ENCODE measurements around the gene GSTM3. TPM values are rescaled to one million over a fixed set of nuclear protein-coding genes. Genes with fewer than 3 reads are reported as not detected.

Gene GSTM3
- total and polyA plus RNA-seq, 2 of the 13 experiments (the other 11 are each of a cell fraction or from before 2014, with no cell fraction given), result 127 to 142 TPM

DNA sequence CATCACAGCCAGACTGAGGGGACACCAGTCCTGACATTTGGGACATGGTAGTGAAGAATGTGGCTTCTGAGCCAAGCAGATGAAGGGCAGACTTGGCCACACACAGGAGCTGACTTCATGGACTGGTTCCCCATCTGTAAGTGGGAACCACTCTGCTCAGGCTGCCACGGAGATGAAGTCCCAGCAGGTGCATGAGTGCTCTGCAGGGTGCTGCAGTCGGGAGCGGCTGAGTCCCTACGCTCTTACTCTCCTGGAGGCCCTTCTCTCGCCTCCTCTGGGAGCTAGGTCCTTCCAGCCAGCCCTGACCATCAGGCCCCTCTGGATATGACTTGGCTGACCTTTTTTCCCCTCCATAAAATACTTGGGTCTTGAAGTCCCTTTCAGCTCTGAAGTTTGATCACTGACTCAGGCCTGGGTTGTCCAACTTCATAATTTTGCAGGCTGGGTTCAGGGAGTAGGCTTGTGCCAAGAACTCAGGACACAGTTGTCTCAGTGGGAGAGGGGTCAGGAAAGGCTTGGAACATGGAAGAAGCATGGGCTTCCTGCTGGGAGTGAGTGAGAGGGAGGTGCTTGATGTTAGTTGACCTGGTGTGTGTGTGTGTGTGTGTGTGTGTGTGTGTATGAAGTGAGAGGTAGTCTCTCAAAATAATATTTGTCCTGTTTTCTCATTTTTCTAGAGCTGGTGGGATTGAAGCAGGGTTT is 43.9 kb upstream of the GSTM3 start:
- WGBS (ENCODE audit: low lambda C conversion rate), result 75% methylated on average over 5 of the region's 5 CpGs
- CTCF ChIA-PET (ENCODE audit: low intra/inter-chr PET ratio, low total read pairs), result no interaction called here
- Histone ChIP-seq H3K27ac (ENCODE audit: extremely low read length, insufficient read depth, low read length) (no peak overlapping the region), H3K4me2 (ENCODE audit: low read depth, low read length) (no peak overlapping the region), H2AFZ (ENCODE audit: low read length) (no peak overlapping the region), H3K9ac (ENCODE audit: insufficient read depth, low read depth, low read length) (no peak overlapping the region), H3K4me3 (replicated peaks in 1 of 3; ENCODE audit: insufficient read depth in 1 of 3, low read depth in 2 of 3, low read length in 3 of 3) (no peak overlapping the region), H3K4me1 (ENCODE audit: insufficient read depth, low read length) (peaks cover 27% of the 10 kb centered on the region), H3K36me3 (replicated peaks in 1 of 2; ENCODE audit: control insufficient read depth in 1 of 2, insufficient read depth in 2 of 2, low read length in 2 of 2) (no peaks in the 10 kb centered on the region), H3K79me2 (ENCODE audit: insufficient read depth, low read length) (no peaks in the 10 kb centered on the region), H3K27me3 (ENCODE audit: control insufficient read depth in 1 of 2, insufficient read depth in 2 of 2, low read length in 2 of 2) (peaks cover 0 to 3% of the 10 kb centered on the region in 2 experiments; a peak in 3 of 5 replicates), H4K20me1 (ENCODE audit: insufficient read depth, low read length) (no peaks in the 10 kb centered on the region), H3K9me3 (ENCODE audit: low read length) (peaks cover 8% of the 10 kb centered on the region)
- no peak for FAIRE-seq
- intact Hi-C loops (cut with micrococcal nuclease; ENCODE audit: unreplicated experiment) (no loop called here), in situ Hi-C loops (cut with HindIII; ENCODE audit: extremely low pct_ligation_motif_present, low pct_unique_long_range_greater_than_20kb) (no loop called here)
- no peak for ATAC-seq
- no peak for TF ChIP-seq TOE1 (CRISPR knock-in tag; IDR thresholded peaks at IDR 0.05)
- BruUV-seq (replicated peaks), result no TSS peak
- no peak for DNase-seq (ENCODE audit: low spot score)
- POLR2A ChIA-PET, result no interaction called here

DNA sequence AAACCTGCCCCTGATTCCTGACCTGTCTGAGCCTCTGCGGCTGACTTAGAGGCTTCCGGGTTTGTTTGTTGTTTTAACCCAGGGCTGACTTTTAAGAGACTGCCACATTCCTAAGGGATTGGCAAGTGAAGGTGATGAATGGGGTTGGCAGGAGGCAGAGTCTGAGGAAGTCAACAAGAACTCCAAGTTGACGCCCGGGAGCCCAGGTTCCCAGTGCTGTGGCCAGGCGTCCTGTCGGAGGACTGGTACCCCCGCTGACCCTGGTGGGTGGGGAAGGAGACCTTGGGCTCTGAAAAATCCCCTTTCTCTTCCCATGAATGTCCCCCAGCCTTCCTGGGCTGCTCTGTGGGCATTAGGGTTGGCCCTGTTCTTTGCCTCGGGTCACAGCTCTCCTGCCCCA is 42.6 kb upstream of the GSTM3 start:
- in situ Hi-C loops (cut with HindIII; ENCODE audit: extremely low pct_ligation_motif_present, low pct_unique_long_range_greater_than_20kb) (no loop called here), intact Hi-C loops (cut with micrococcal nuclease; ENCODE audit: unreplicated experiment) (no loop called here)
- Histone ChIP-seq H3K4me2 (ENCODE audit: low read depth, low read length) (no peak overlapping the region), H4K20me1 (ENCODE audit: insufficient read depth, low read length) (no peaks in the 10 kb centered on the region), H3K9ac (ENCODE audit: insufficient read depth, low read depth, low read length) (no peak overlapping the region), H3K4me3 (replicated peaks in 1 of 3; ENCODE audit: insufficient read depth in 1 of 3, low read depth in 2 of 3, low read length in 3 of 3) (no peak overlapping the region), H3K27me3 (ENCODE audit: control insufficient read depth in 1 of 2, insufficient read depth in 2 of 2, low read length in 2 of 2) (peaks cover 0 to 3% of the 10 kb centered on the region in 2 experiments; a peak in 3 of 5 replicates), H3K4me1 (ENCODE audit: insufficient read depth, low read length) (peaks cover 14% of the 10 kb centered on the region), H3K36me3 (replicated peaks in 1 of 2; ENCODE audit: control insufficient read depth in 1 of 2, insufficient read depth in 2 of 2, low read length in 2 of 2) (no peaks in the 10 kb centered on the region), H3K79me2 (ENCODE audit: insufficient read depth, low read length) (no peaks in the 10 kb centered on the region), H3K9me3 (ENCODE audit: low read length) (peaks cover 8% of the 10 kb centered on the region), H2AFZ (ENCODE audit: low read length) (no peak overlapping the region), H3K27ac (ENCODE audit: extremely low read length, insufficient read depth, low read length) (no peak overlapping the region)
- WGBS (ENCODE audit: low lambda C conversion rate), result 47% methylated on average over 8 of the region's 8 CpGs
- DNase-seq (ENCODE audit: low spot score) (no peak), ATAC-seq (no peak), FAIRE-seq (no peak)
- no TSS peak for BruUV-seq (replicated peaks)
- CTCF ChIA-PET (ENCODE audit: low intra/inter-chr PET ratio, low total read pairs), result no interaction called here
- POLR2A ChIA-PET, result no interaction called here
- TF ChIP-seq, protein P1, sequence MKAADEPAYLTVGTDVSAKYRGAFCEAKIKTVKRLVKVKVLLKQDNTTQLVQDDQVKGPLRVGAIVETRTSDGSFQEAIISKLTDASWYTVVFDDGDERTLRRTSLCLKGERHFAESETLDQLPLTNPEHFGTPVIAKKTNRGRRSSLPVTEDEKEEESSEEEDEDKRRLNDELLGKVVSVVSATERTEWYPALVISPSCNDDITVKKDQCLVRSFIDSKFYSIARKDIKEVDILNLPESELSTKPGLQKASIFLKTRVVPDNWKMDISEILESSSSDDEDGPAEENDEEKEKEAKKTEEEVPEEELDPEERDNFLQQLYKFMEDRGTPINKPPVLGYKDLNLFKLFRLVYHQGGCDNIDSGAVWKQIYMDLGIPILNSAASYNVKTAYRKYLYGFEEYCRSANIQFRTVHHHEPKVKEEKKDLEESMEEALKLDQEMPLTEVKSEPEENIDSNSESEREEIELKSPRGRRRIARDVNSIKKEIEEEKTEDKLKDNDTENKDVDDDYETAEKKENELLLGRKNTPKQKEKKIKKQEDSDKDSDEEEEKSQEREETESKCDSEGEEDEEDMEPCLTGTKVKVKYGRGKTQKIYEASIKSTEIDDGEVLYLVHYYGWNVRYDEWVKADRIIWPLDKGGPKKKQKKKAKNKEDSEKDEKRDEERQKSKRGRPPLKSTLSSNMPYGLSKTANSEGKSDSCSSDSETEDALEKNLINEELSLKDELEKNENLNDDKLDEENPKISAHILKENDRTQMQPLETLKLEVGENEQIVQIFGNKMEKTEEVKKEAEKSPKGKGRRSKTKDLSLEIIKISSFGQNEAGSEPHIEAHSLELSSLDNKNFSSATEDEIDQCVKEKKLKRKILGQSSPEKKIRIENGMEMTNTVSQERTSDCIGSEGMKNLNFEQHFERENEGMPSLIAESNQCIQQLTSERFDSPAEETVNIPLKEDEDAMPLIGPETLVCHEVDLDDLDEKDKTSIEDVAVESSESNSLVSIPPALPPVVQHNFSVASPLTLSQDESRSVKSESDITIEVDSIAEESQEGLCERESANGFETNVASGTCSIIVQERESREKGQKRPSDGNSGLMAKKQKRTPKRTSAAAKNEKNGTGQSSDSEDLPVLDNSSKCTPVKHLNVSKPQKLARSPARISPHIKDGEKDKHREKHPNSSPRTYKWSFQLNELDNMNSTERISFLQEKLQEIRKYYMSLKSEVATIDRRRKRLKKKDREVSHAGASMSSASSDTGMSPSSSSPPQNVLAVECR (CRISPR knock-in tag; IDR thresholded peaks at IDR 0.05; ENCODE audit: borderline replicate concordance), result no peak
- TF ChIP-seq RORA (CRISPR knock-in tag; IDR thresholded peaks at IDR 0.05) (no peak), ZNF781 (CRISPR knock-in tag; IDR thresholded peaks at IDR 0.05; ENCODE audit: borderline replicate concordance, not compliant biosample characterization) (no peak), ARHGAP35 (CRISPR knock-in tag; IDR thresholded peaks at IDR 0.05; ENCODE audit: borderline replicate concordance) (no peak), ZFP82 (CRISPR knock-in tag; IDR thresholded peaks at IDR 0.05; ENCODE audit: borderline replicate concordance) (no peak), ATAD3A (CRISPR knock-in tag; IDR thresholded peaks at IDR 0.05) (no peak)
- TF ChIP-seq, protein P2, sequence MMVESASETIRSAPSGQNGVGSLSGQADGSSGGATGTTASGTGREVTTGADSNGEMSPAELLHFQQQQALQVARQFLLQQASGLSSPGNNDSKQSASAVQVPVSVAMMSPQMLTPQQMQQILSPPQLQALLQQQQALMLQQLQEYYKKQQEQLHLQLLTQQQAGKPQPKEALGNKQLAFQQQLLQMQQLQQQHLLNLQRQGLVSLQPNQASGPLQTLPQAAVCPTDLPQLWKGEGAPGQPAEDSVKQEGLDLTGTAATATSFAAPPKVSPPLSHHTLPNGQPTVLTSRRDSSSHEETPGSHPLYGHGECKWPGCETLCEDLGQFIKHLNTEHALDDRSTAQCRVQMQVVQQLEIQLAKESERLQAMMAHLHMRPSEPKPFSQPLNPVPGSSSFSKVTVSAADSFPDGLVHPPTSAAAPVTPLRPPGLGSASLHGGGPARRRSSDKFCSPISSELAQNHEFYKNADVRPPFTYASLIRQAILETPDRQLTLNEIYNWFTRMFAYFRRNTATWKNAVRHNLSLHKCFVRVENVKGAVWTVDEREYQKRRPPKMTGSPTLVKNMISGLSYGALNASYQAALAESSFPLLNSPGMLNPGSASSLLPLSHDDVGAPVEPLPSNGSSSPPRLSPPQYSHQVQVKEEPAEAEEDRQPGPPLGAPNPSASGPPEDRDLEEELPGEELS (CRISPR knock-in tag; IDR thresholded peaks at IDR 0.05), result no peak
- TF ChIP-seq, protein P3, sequence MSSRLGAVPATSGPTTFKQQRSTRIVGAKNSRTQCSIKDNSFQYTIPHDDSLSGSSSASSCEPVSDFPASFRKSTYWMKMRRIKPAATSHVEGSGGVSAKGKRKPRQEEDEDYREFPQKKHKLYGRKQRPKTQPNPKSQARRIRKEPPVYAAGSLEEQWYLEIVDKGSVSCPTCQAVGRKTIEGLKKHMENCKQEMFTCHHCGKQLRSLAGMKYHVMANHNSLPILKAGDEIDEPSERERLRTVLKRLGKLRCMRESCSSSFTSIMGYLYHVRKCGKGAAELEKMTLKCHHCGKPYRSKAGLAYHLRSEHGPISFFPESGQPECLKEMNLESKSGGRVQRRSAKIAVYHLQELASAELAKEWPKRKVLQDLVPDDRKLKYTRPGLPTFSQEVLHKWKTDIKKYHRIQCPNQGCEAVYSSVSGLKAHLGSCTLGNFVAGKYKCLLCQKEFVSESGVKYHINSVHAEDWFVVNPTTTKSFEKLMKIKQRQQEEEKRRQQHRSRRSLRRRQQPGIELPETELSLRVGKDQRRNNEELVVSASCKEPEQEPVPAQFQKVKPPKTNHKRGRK (CRISPR knock-in tag; IDR thresholded peaks at IDR 0.05), result no peak

Measured in HepG2 (cell line).